Stomach smooth muscle (tissue), 2 donors: Measurements from ENCODE around the gene LRRC45.
A peak's percentile ranks its signal among the peaks of the same experiment; 100 is the strongest.

Source experiments
- H3K27ac ChIP-seq: one replicate; pipeline ENCODE4 v1.7.0; 2013; ENCODE audit warnings: mild to moderate bottlenecking, low read length, inconsistent platforms
- H3K27me3 ChIP-seq, 2 donors: one replicate each; pipeline ENCODE4 v1.7.0; 2013; ENCODE audit warnings: low read length in 2 of 2; ENCODE audit not compliant: insufficient read depth in 2 of 2, control insufficient read depth in 1 of 2
- H3K36me3 ChIP-seq, 2 donors: one replicate each; pipeline ENCODE4 v1.7.0; 2013; ENCODE audit warnings: low read length in 2 of 2; ENCODE audit not compliant: control insufficient read depth in 2 of 2, insufficient read depth in 2 of 2
- H3K4me1 ChIP-seq: one replicate; pipeline ENCODE4 v1.7.0; 2013; ENCODE audit warnings: low read length; ENCODE audit not compliant: control insufficient read depth, insufficient read depth
- H3K4me3 ChIP-seq, 2 donors: one replicate each; pipeline ENCODE4 v1.7.0; 2013; ENCODE audit warnings: low read length in 2 of 2
- H3K9ac ChIP-seq, 2 donors: one replicate each; pipeline ENCODE4 v1.7.0; 2013; ENCODE audit warnings: low read length in 2 of 2, mild to moderate bottlenecking in 1 of 2
- H3K9me3 ChIP-seq, 2 donors: one replicate each; pipeline ENCODE4 v1.7.0; 2013; ENCODE audit warnings: low read length in 2 of 2; ENCODE audit not compliant: control insufficient read depth in 2 of 2
- donor health status: healthy.
- donor health status: Pancreatic carcinoma.

The LRRC45 gene

GRCh38 chr17:81983639-81984373 lies 39.3 kb upstream of the LRRC45 start:
- peaks cover 16 to 17% of the 10 kb centered on the region in 2 donors for H3K36me3 ChIP-seq

GRCh38 chr17:81984773-81985410 lies 38.2 kb upstream of the LRRC45 start:
- no peak overlapping the region for H3K27ac ChIP-seq
- H3K36me3 ChIP-seq = peaks cover 16 to 17% of the 10 kb centered on the region in 2 donors

More at GRCh38 chr17:81983639-81984373, 39.3 kb upstream of the LRRC45 start:
- Histone ChIP-seq H3K27me3 (no peaks in the 10 kb centered on the region), H3K4me1 (peaks cover 2% of the 10 kb centered on the region), H3K27ac (no peak overlapping the region), H3K4me3 (no peak overlapping the region), H3K9ac (no peak overlapping the region), H3K9me3 (no peaks in the 10 kb centered on the region)

GRCh38 chr17:81986606-81987005 lies 36.5 kb upstream of the LRRC45 start:
- Histone ChIP-seq H3K27ac (no peak overlapping the region), H3K36me3 (peaks cover 14 to 16% of the 10 kb centered on the region in 2 donors), H3K9ac (no peak overlapping the region)

More at GRCh38 chr17:81984773-81985410, 38.2 kb upstream of the LRRC45 start:
- H3K27me3 ChIP-seq = no peaks in the 10 kb centered on the region
- no peaks in the 10 kb centered on the region for H3K9me3 ChIP-seq
- no peak overlapping the region for H3K9ac ChIP-seq
- H3K4me3 ChIP-seq = no peak overlapping the region
- no peaks in the 10 kb centered on the region for H3K4me1 ChIP-seq

GRCh38 chr17:81987161-81987770 lies 35.8 kb upstream of the LRRC45 start:
- no peak overlapping the region for H3K4me3 ChIP-seq
- no peaks in the 10 kb centered on the region for H3K9me3 ChIP-seq
- no peak overlapping the region for H3K9ac ChIP-seq
- peaks cover 15% of the 10 kb centered on the region for H3K4me1 ChIP-seq
- peaks cover 14 to 16% of the 10 kb centered on the region in 2 donors for H3K36me3 ChIP-seq
- no peak overlapping the region for H3K27ac ChIP-seq
- no peaks in the 10 kb centered on the region for H3K27me3 ChIP-seq

More at GRCh38 chr17:81986606-81987005, 36.5 kb upstream of the LRRC45 start:
- H3K4me1 ChIP-seq = peaks cover 8% of the 10 kb centered on the region
- H3K9me3 ChIP-seq = no peaks in the 10 kb centered on the region
- no peaks in the 10 kb centered on the region for H3K27me3 ChIP-seq
- H3K4me3 ChIP-seq = no peak overlapping the region

- Histone ChIP-seq H3K27ac (peak overlapping the region; percentile 6), H3K36me3 (peaks cover 2% of the 10 kb centered on the region in 2 donors), H3K9me3 (no peaks in the 10 kb centered on the region), H3K9ac (peak overlapping the region; percentile 41 to 42), H3K4me3 (peak overlapping the region in 1 of 2 donors; percentile 60), H3K4me1 (peaks cover 23% of the 10 kb centered on the region), H3K27me3 (no peaks in the 10 kb centered on the region)
These were observed 32.0 kb upstream of the LRRC45 start for GRCh38 chr17:81990836-81991683.

GRCh38 chr17:81991684-81992305 lies 31.3 kb upstream of the LRRC45 start:
- Histone ChIP-seq H3K4me3 (peak overlapping the region; percentile 43 to 60), H3K27ac (peak overlapping the region; percentile 6), H3K9ac (peak overlapping the region; percentile 41 to 42), H3K36me3 (peaks cover 0 to 2% of the 10 kb centered on the region in 2 donors), H3K27me3 (no peaks in the 10 kb centered on the region), H3K9me3 (no peaks in the 10 kb centered on the region), H3K4me1 (peaks cover 23% of the 10 kb centered on the region)

- Histone ChIP-seq H3K9ac (peak overlapping the region; percentile 36 to 41), H3K36me3 (peaks cover 0 to 5% of the 10 kb centered on the region in 2 donors), H3K27me3 (no peaks in the 10 kb centered on the region), H3K9me3 (no peaks in the 10 kb centered on the region), H3K27ac (peak overlapping the region; percentile 6), H3K4me1 (peaks cover 23% of the 10 kb centered on the region), H3K4me3 (peak overlapping the region in 1 of 2 donors; percentile 60)
These were observed 30.6 kb upstream of the LRRC45 start for GRCh38 chr17:81992306-81993102.

- H3K9ac ChIP-seq = no peak overlapping the region
- no peaks in the 10 kb centered on the region for H3K27me3 ChIP-seq
- no peak overlapping the region for H3K4me3 ChIP-seq
- H3K36me3 ChIP-seq = peaks cover 0 to 5% of the 10 kb centered on the region in 2 donors
- H3K4me1 ChIP-seq = peaks cover 23% of the 10 kb centered on the region
- no peaks in the 10 kb centered on the region for H3K9me3 ChIP-seq
- no peak overlapping the region for H3K27ac ChIP-seq
These were observed 29.1 kb upstream of the LRRC45 start for GRCh38 chr17:81993729-81994592.
